Measurements from ENCODE around the gene UQCRQ.

- TF ChIP-seq POLR2A (IDR thresholded peaks at IDR 0.05) = no peak
- no peak for TF ChIP-seq CTCF (IDR thresholded peaks at IDR 0.05 in 4 of 5, conservative IDR thresholded peaks at IDR 0.05 in 1 of 5)
Observed at GRCh38 chr5:132870801-132871200, 4.4 kb downstream of the UQCRQ start.
